OCI-LY3 (cell line): ENCODE data around the gene DOCK2.

Source experiments
- EZH2phosphoT487 ChIP-seq: fragments of 200-600 bp; shearing (Covaris generic); IDR thresholded peaks from 2 replicates; pipeline ENCODE4 v1.6.1; 2018; ENCODE audit warnings: antibody characterized with exemption, mixed run types, low read depth
- TF ChIP-seq, protein P1 (sequence below): fragments of 200-600, 300-600 bp; sonication (generic); IDR thresholded peaks from 2 replicates; pipeline ENCODE4 v1.5.1; 2014; ENCODE audit warnings: antibody characterized with exemption, low read length, low read depth

DNA sequence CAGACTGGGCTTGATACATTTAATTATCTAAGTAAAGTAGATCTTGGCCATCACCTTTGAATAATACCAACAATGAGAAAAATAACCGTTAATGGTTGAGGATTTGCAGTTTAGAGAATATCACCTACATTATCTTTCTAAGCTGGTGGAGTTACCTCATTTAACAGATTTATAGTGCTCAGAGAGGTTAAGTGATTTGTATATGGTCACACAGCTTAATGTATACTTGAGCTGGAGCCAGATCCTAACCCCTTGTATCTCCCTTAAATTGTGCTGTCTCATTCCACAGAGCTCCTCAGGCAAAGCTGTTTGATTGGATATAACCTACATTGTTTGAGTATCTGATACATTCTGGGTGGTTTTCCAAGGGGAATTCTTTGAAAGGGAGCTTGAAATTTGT lies 285.4 kb downstream of the DOCK2 start:
- TF ChIP-seq, protein P1, sequence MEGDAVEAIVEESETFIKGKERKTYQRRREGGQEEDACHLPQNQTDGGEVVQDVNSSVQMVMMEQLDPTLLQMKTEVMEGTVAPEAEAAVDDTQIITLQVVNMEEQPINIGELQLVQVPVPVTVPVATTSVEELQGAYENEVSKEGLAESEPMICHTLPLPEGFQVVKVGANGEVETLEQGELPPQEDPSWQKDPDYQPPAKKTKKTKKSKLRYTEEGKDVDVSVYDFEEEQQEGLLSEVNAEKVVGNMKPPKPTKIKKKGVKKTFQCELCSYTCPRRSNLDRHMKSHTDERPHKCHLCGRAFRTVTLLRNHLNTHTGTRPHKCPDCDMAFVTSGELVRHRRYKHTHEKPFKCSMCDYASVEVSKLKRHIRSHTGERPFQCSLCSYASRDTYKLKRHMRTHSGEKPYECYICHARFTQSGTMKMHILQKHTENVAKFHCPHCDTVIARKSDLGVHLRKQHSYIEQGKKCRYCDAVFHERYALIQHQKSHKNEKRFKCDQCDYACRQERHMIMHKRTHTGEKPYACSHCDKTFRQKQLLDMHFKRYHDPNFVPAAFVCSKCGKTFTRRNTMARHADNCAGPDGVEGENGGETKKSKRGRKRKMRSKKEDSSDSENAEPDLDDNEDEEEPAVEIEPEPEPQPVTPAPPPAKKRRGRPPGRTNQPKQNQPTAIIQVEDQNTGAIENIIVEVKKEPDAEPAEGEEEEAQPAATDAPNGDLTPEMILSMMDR = no peak
- no peak for TF ChIP-seq EZH2phosphoT487
